HCT116 (cell line): ENCODE measurements around the gene TMEM252. TPM values are rescaled to one million over a fixed set of nuclear protein-coding genes. Genes with fewer than 3 reads are reported as not detected.

ENCODE experiments used
- ATAC-seq: fragments of 200-7000 bp; cut with Tn5 transposase; 2 replicates; pipeline ENCODE4 v1.9.1; 2020; ENCODE audit warnings: mild to moderate bottlenecking, moderate library complexity
- BruUV-seq: library from RNA; stranded (reverse); fragments of 400-500 nt; replicated peaks from 2 replicates; lab custom pipeline; 2021; lab: Mats Ljungman, UMichigan
- CTCF ChIA-PET: fragments of 300-600 bp; sonication (Branson Sonifier 250); formaldehyde crosslinking; loops from one replicate; lab custom pipeline; 2021; ENCODE audit warnings: antibody characterized with exemption; lab: Charles Lee
- POLR2A ChIA-PET: fragments of 300-600, 350-600 bp; sonication (Branson Sonifier 250); formaldehyde crosslinking; loops from one replicate; lab custom pipeline; 2021; ENCODE audit warnings: antibody characterized with exemption; lab: Charles Lee
- RAD21 ChIA-PET, 2 experiments: fragments of 300-600 bp; sonication (Branson Sonifier 250); formaldehyde crosslinking; loops; one replicate each; lab custom pipeline; 2023; ENCODE audit warnings: low total read pairs in 2 of 2; ENCODE audit not compliant: uncharacterized antibody in 2 of 2, unreplicated experiment in 2 of 2, low non-redundant PET in 1 of 2; lab: Charles Lee
- DNase-seq: peaks from one replicate; pipeline ENCODE4 v3.0.0-alpha.2; 2010; ENCODE audit warnings: low read depth, low spot score
- H2AFZ ChIP-seq: fragments of 200-600 bp; shearing (Covaris generic), sonication (generic); 2 replicates; pipeline ENCODE4 v1.6.1; 2017; ENCODE audit warnings: low read depth, mixed run types, mixed read lengths, antibody characterized with exemption, low read length; ENCODE audit not compliant: poor library complexity, severe bottlenecking
- H3K27ac ChIP-seq: 2 replicates; pipeline ENCODE4 v1.5.1; 2012; ENCODE audit warnings: low read depth, low read length
- H3K27me3 ChIP-seq: fragments of 200-600 bp; sonication (generic); 2 replicates; pipeline ENCODE4 v1.6.1; 2016; ENCODE audit warnings: mixed run types, low read length, mixed read lengths; ENCODE audit not compliant: insufficient read depth
- H3K36me3 ChIP-seq, 2 experiments: fragments of 200-500 bp in 1 of 2; fragments of 200-600 bp in 1 of 2; sonication (Bioruptor generic) in 1 of 2; sonication (generic) in 1 of 2; 2 replicates each; pipeline versions ENCODE4 v1.5.1 to v1.6.1; 2014 to 2016; ENCODE audit warnings: low read length in 2 of 2, inconsistent platforms in 1 of 2, mixed read lengths in 1 of 2, mixed run types in 1 of 2; ENCODE audit not compliant: insufficient read depth in 2 of 2, control insufficient read depth in 1 of 2
- H3K4me1 ChIP-seq, 2 experiments: fragments of 200-600 bp in 1 of 2; sonication (generic) in 1 of 2; 2 replicates each; pipeline versions ENCODE4 v1.5.1 to v1.6.1; 2012 to 2017; ENCODE audit warnings: low read length in 2 of 2, inconsistent platforms in 1 of 2, mild to moderate bottlenecking in 1 of 2, mixed read lengths in 1 of 2, mixed run types in 1 of 2, moderate library complexity in 1 of 2; ENCODE audit not compliant: insufficient read depth in 2 of 2, control insufficient read depth in 1 of 2
- H3K4me2 ChIP-seq: fragments of 200-600 bp; sonication (generic); 2 replicates; pipeline ENCODE4 v1.6.1; 2017; ENCODE audit warnings: mixed run types, low read length, mixed read lengths
- H3K4me3 ChIP-seq, 2 experiments: fragments of 200-600 bp in 1 of 2; sonication (generic) in 1 of 2; replicated peaks in 1 of 2; 2 replicates each; pipeline ENCODE4 v1.5.1; 2011 to 2016; ENCODE audit warnings: low read length in 2 of 2, control low read depth in 1 of 2, low read depth in 1 of 2, mild to moderate bottlenecking in 1 of 2, mixed read lengths in 1 of 2, mixed run types in 1 of 2
- H3K79me2 ChIP-seq: fragments of 200-600 bp; sonication (generic); 2 replicates; pipeline ENCODE4 v1.6.1; 2017; ENCODE audit warnings: mild to moderate bottlenecking, mixed run types, low read length, moderate library complexity, mixed read lengths; ENCODE audit not compliant: insufficient read depth
- H3K9ac ChIP-seq: fragments of 200-600 bp; sonication (generic); 2 replicates; pipeline ENCODE4 v1.6.1; 2016; ENCODE audit warnings: low read length, mixed read lengths
- H3K9me2 ChIP-seq: fragments of 200-600 bp; sonication (generic), shearing (Covaris generic); 2 replicates; pipeline ENCODE4 v1.6.1; 2017; ENCODE audit warnings: mixed run types, mild to moderate bottlenecking, moderate library complexity; ENCODE audit not compliant: insufficient read depth
- H3K9me3 ChIP-seq, 2 experiments: fragments of 200-500 bp in 1 of 2; fragments of 200-600 bp in 1 of 2; sonication (Bioruptor generic) in 1 of 2; sonication (generic) in 1 of 2; 2 replicates each; pipeline ENCODE4 v1.6.1; 2014 to 2017; ENCODE audit warnings: low read length in 2 of 2, mixed read lengths in 2 of 2, inconsistent platforms in 1 of 2, low read depth in 1 of 2, mild to moderate bottlenecking in 1 of 2, mixed run types in 1 of 2, moderate library complexity in 1 of 2; ENCODE audit not compliant: control insufficient read depth in 1 of 2, insufficient read depth in 1 of 2
- H4K20me1 ChIP-seq: fragments of 200-600 bp; sonication (generic), shearing (Covaris generic); 2 replicates; pipeline ENCODE4 v1.6.1; 2017; ENCODE audit warnings: mixed run types, mild to moderate bottlenecking, moderate library complexity; ENCODE audit not compliant: insufficient read depth
- CBX3 ChIP-seq: IDR thresholded peaks from 2 replicates; pipeline ENCODE4 v1.6.1; 2012; ENCODE audit warnings: low read depth
- EGR1 ChIP-seq: IDR thresholded peaks from 2 replicates; pipeline ENCODE4 v1.6.1; 2012; ENCODE audit warnings: low read depth
- ELF1 ChIP-seq: IDR thresholded peaks from 2 replicates; pipeline ENCODE4 v1.6.1; 2012; ENCODE audit warnings: low read depth, borderline replicate concordance
- EZH2 ChIP-seq: fragments of 200-600 bp; sonication (generic); IDR thresholded peaks from 2 replicates; pipeline ENCODE4 v1.6.1; 2017; ENCODE audit warnings: antibody characterized with exemption, mixed run types
- FOSL1 ChIP-seq: IDR thresholded peaks from 2 replicates; pipeline ENCODE4 v1.6.1; 2012; ENCODE audit warnings: low read depth
- POLR2A ChIP-seq: IDR thresholded peaks from 2 replicates; pipeline ENCODE4 v1.7.0; 2011; ENCODE audit warnings: borderline replicate concordance; ENCODE audit not compliant: insufficient read depth, insufficient read length; ENCODE audit errors: extremely low read depth
- POLR2AphosphoS5 ChIP-seq: IDR thresholded peaks from 2 replicates; pipeline ENCODE4 v1.6.1; 2011; ENCODE audit warnings: mild to moderate bottlenecking, low read depth, low read length, moderate library complexity
- RAD21 ChIP-seq: IDR thresholded peaks from 2 replicates; pipeline ENCODE4 v1.6.1; 2012; ENCODE audit warnings: low read depth, mild to moderate bottlenecking
- SP1 ChIP-seq: IDR thresholded peaks from 2 replicates; pipeline ENCODE4 v1.6.1; 2012; ENCODE audit warnings: low read depth
- YY1 ChIP-seq: IDR thresholded peaks from 2 replicates; pipeline ENCODE4 v1.6.1; 2011; ENCODE audit warnings: low read length, low read depth, moderate library complexity, mild to moderate bottlenecking; ENCODE audit not compliant: insufficient replicate concordance; ENCODE audit errors: extremely low read depth
- ZBTB33 ChIP-seq: IDR thresholded peaks from 2 replicates; pipeline ENCODE4 v1.6.1; 2011; ENCODE audit warnings: mild to moderate bottlenecking, low read length, moderate library complexity; ENCODE audit not compliant: insufficient replicate concordance; ENCODE audit errors: extremely low read depth
- intact Hi-C: fragments of 100-400 bp; cut with micrococcal nuclease; formaldehyde crosslinking; loops from 2 replicates; pipeline ENCODE4 v1.10.0; 2022
- total RNA-seq: library from RNA; stranded (reverse); gene quantifications from one replicate; pipeline ENCODE4 v1.2.1, GENCODE V29; 2021; ENCODE audit not compliant: unreplicated experiment

TMEM252 gene
- total RNA-seq, 1 experiment from 2014 or later: not detected

GRCh38 chr9:68546596-68547390 is 6.1 kb upstream of the TMEM252 start:
- H3K4me1 ChIP-seq: no peaks in the 10 kb centered on the region
- ChIA-PET CTCF (no interaction called here), POLR2A (no interaction called here)
- BruUV-seq: no TSS peak
- no peak overlapping the region for H3K4me3 ChIP-seq
- no peaks in the 10 kb centered on the region for H4K20me1 ChIP-seq
- no peak overlapping the region for H3K4me2 ChIP-seq
- no peaks in the 10 kb centered on the region for H3K9me3 ChIP-seq
- no peak overlapping the region for H3K9ac ChIP-seq
- no peak for DNase-seq
- no peak overlapping the region for H2AFZ ChIP-seq
- TF ChIP-seq POLR2AphosphoS5: no peak
- TF ChIP-seq SP1: no peak
- no peak for TF ChIP-seq RAD21
- TF ChIP-seq EZH2: no peak
- no peak for TF ChIP-seq YY1
- no peak for TF ChIP-seq ELF1
- no peak for TF ChIP-seq POLR2A
- TF ChIP-seq, all 23 proteins: peak for 0
- Histone ChIP-seq H3K79me2 (no peaks in the 10 kb centered on the region), H3K27ac (no peak overlapping the region), H3K27me3 (peaks cover 10% of the 10 kb centered on the region), H3K9me2 (no peaks in the 10 kb centered on the region), H3K36me3 (no peaks in the 10 kb centered on the region)
- RAD21 ChIA-PET: no interaction called here
- no peak for ATAC-seq
- intact Hi-C loops: no loop called here

- no peak overlapping the region for H3K4me2 ChIP-seq
- TF ChIP-seq EGR1 (no peak), FOSL1 (no peak), POLR2A (no peak), SP1 (no peak), ZBTB33 (no peak), CBX3 (no peak), ELF1 (no peak)
- TF ChIP-seq, all 23 proteins: peak for 0
- Histone ChIP-seq H3K27ac (no peak overlapping the region), H3K9me3 (no peaks in the 10 kb centered on the region), H3K79me2 (no peaks in the 10 kb centered on the region), H3K27me3 (peaks cover 14% of the 10 kb centered on the region), H3K36me3 (no peaks in the 10 kb centered on the region), H2AFZ (no peak overlapping the region), H3K4me3 (no peak overlapping the region), H4K20me1 (no peaks in the 10 kb centered on the region), H3K9me2 (no peaks in the 10 kb centered on the region), H3K9ac (no peak overlapping the region), H3K4me1 (no peaks in the 10 kb centered on the region)
- no peak for DNase-seq
- ChIA-PET CTCF (no interaction called here), POLR2A (no interaction called here), RAD21 (no interaction called here)
- intact Hi-C loops: no loop called here
- no peak for ATAC-seq
- no TSS peak for BruUV-seq
These were observed 4.5 kb upstream of the TMEM252 start for GRCh38 chr9:68545033-68545705.
